Bronchial epithelial cell (primary cell): ENCODE data around the gene VCL. TPM values are rescaled to one million over a fixed set of nuclear protein-coding genes. Genes with fewer than 3 reads are reported as not detected.

Experiments
- DNase-seq: peaks from one replicate; pipeline ENCODE4 v3.0.0-alpha.2; 2010; ENCODE audit warnings: low read depth
- FAIRE-seq: peaks from 2 replicates; lab custom pipeline; 2011; peaks lifted over from hg19 to GRCh38; lab: Jason Lieb, UNC
- H3K27me3 ChIP-seq: 2 replicates; pipeline ENCODE4 v1.5.1; 2011; ENCODE audit warnings: low read length; ENCODE audit not compliant: control insufficient read depth, insufficient read depth
- H3K36me3 ChIP-seq: 2 replicates; pipeline ENCODE4 v1.5.1; 2011; ENCODE audit warnings: low read length; ENCODE audit not compliant: control insufficient read depth, insufficient read depth
- H3K4me3 ChIP-seq: 2 replicates; pipeline ENCODE4 v1.5.1; 2011; ENCODE audit warnings: mild to moderate bottlenecking, low read depth, low read length, control low read depth
- CTCF ChIP-seq: IDR thresholded peaks from 2 replicates; pipeline ENCODE4 v1.5.1; 2011; ENCODE audit warnings: mild to moderate bottlenecking, moderate library complexity, low read length, control low read depth, inconsistent platforms; ENCODE audit not compliant: insufficient read depth, severe bottlenecking
- total RNA-seq: library from RNA; depleted of rRNA; stranded (reverse); fragments of >200 nt; gene quantifications from 2 replicates; pipeline ENCODE4 v1.2.1, GENCODE V29; 2014

Gene VCL
- total RNA-seq, 1 donor from 2014 or later = 40.8 TPM

GRCh38 chr10:74151879-74152722 is 154.2 kb downstream of the VCL start:
- FAIRE-seq (no peak), DNase-seq (no peak)
- peak overlapping the region; percentile 83 for H3K4me3 ChIP-seq
- H3K36me3 ChIP-seq = no peaks in the 10 kb centered on the region
- H3K27me3 ChIP-seq = no peaks in the 10 kb centered on the region
- TF ChIP-seq CTCF = no peak

- Histone ChIP-seq H3K4me3 (no peak overlapping the region), H3K27me3 (no peaks in the 10 kb centered on the region), H3K36me3 (no peaks in the 10 kb centered on the region)
- DNase-seq = peak; percentile 74
- TF ChIP-seq CTCF = peak; percentile 67
- FAIRE-seq = no peak
These were observed 155.2 kb downstream of the VCL start for GRCh38 chr10:74153123-74153522.

- no peaks in the 10 kb centered on the region for H3K27me3 ChIP-seq
- no peak overlapping the region for H3K4me3 ChIP-seq
- no peak for DNase-seq
- FAIRE-seq = no peak
- no peaks in the 10 kb centered on the region for H3K36me3 ChIP-seq
- no peak for TF ChIP-seq CTCF
These were observed 155.8 kb downstream of the VCL start for GRCh38 chr10:74153676-74154075.

- DNase-seq (no peak), FAIRE-seq (no peak)
- no peak for TF ChIP-seq CTCF
- no peaks in the 10 kb centered on the region for H3K27me3 ChIP-seq
- no peaks in the 10 kb centered on the region for H3K36me3 ChIP-seq
- H3K4me3 ChIP-seq = no peak overlapping the region
These were observed 159.0 kb downstream of the VCL start for GRCh38 chr10:74156919-74157289.

- no peak for FAIRE-seq
- TF ChIP-seq CTCF = no peak
- no peak for DNase-seq
- Histone ChIP-seq H3K4me3 (no peak overlapping the region), H3K27me3 (no peaks in the 10 kb centered on the region), H3K36me3 (no peaks in the 10 kb centered on the region)
These were observed 162.1 kb downstream of the VCL start for GRCh38 chr10:74160013-74160412.
